SJSA1 (cell line): ENCODE data around the gene POU3F3. TPM values are rescaled to one million over a fixed set of nuclear protein-coding genes. Genes with fewer than 3 reads are reported as not detected.

ENCODE experiments used
- DNase-seq, 2 experiments: peaks; one replicate each; pipeline ENCODE4 v3.0.0-alpha.2; 2015 to 2020; ENCODE audit warnings: low spot score in 2 of 2, low read depth in 1 of 2
- H3K27ac ChIP-seq: fragments of 250-450 bp; sonication (Bioruptor Pico); 2 replicates; pipeline ENCODE4 v1.5.1; 2020; ENCODE audit warnings: mild to moderate bottlenecking, moderate library complexity
- H3K27me3 ChIP-seq: fragments of 250-450 bp; sonication (Bioruptor Pico); replicated peaks from 2 replicates; pipeline ENCODE4 v1.5.1; 2020; ENCODE audit warnings: mild to moderate bottlenecking, moderate library complexity
- H3K36me3 ChIP-seq: fragments of 250-450 bp; sonication (Bioruptor Pico); 2 replicates; pipeline ENCODE4 v1.5.1; 2020; ENCODE audit warnings: mild to moderate bottlenecking
- H3K4me1 ChIP-seq: fragments of 250-450 bp; sonication (Bioruptor Pico); replicated peaks from 2 replicates; pipeline ENCODE4 v1.6.1; 2021; ENCODE audit warnings: mild to moderate bottlenecking
- H3K4me3 ChIP-seq: fragments of 250-450 bp; sonication (Bioruptor Pico); 2 replicates; pipeline ENCODE4 v1.5.1; 2020; ENCODE audit warnings: mild to moderate bottlenecking
- H3K9me3 ChIP-seq: fragments of 250-450 bp; sonication (Bioruptor Pico); replicated peaks from 2 replicates; pipeline ENCODE4 v1.5.1; 2020; ENCODE audit warnings: mild to moderate bottlenecking
- total RNA-seq: library from RNA; depleted of rRNA; stranded (reverse); fragments of >200 nt; shearing (Covaris generic); gene quantifications from 2 replicates; pipeline ENCODE4 v1.2.3, GENCODE V29; 2014

The POU3F3 gene
- total RNA-seq, 1 experiment from 2014 or later, result 0.11 TPM

- Histone ChIP-seq H3K9me3 (no peaks in the 10 kb centered on the region), H3K4me3 (no peak overlapping the region), H3K36me3 (no peaks in the 10 kb centered on the region), H3K4me1 (no peaks in the 10 kb centered on the region), H3K27ac (no peak overlapping the region), H3K27me3 (peaks cover 42% of the 10 kb centered on the region)
- no peak for DNase-seq
Measured at GRCh38 chr2:104861351-104862057, 7.6 kb downstream of the POU3F3 start.

GRCh38 chr2:104862058-104862941, 8.4 kb downstream of the POU3F3 start:
- Histone ChIP-seq H3K4me1 (no peaks in the 10 kb centered on the region), H3K27ac (no peak overlapping the region), H3K4me3 (no peak overlapping the region), H3K9me3 (no peaks in the 10 kb centered on the region), H3K27me3 (peaks cover 40% of the 10 kb centered on the region), H3K36me3 (no peaks in the 10 kb centered on the region)
- DNase-seq, result no peak

GRCh38 chr2:104863146-104863467, 9.2 kb downstream of the POU3F3 start:
- H3K4me3 ChIP-seq, result no peak overlapping the region
- no peaks in the 10 kb centered on the region for H3K9me3 ChIP-seq
- DNase-seq, result no peak
- peaks cover 40% of the 10 kb centered on the region for H3K27me3 ChIP-seq
- no peaks in the 10 kb centered on the region for H3K4me1 ChIP-seq
- H3K27ac ChIP-seq, result no peak overlapping the region
- H3K36me3 ChIP-seq, result no peaks in the 10 kb centered on the region

- Histone ChIP-seq H3K27me3 (peaks cover 34% of the 10 kb centered on the region), H3K9me3 (no peaks in the 10 kb centered on the region), H3K4me3 (no peak overlapping the region), H3K4me1 (no peaks in the 10 kb centered on the region), H3K36me3 (no peaks in the 10 kb centered on the region), H3K27ac (no peak overlapping the region)
- DNase-seq, result no peak
Measured at GRCh38 chr2:104863468-104864279, 9.8 kb downstream of the POU3F3 start.

GRCh38 chr2:104864280-104865095, 10.6 kb downstream of the POU3F3 start:
- H3K36me3 ChIP-seq, result no peaks in the 10 kb centered on the region
- H3K4me1 ChIP-seq, result no peaks in the 10 kb centered on the region
- no peaks in the 10 kb centered on the region for H3K9me3 ChIP-seq
- H3K4me3 ChIP-seq, result no peak overlapping the region
- no peak overlapping the region for H3K27ac ChIP-seq
- H3K27me3 ChIP-seq, result peaks cover 28% of the 10 kb centered on the region
- DNase-seq, result no peak

- no peak overlapping the region for H3K27ac ChIP-seq
- no peak for DNase-seq
- peaks cover 24% of the 10 kb centered on the region for H3K27me3 ChIP-seq
- no peaks in the 10 kb centered on the region for H3K9me3 ChIP-seq
- no peaks in the 10 kb centered on the region for H3K36me3 ChIP-seq
- no peak overlapping the region for H3K4me3 ChIP-seq
- no peaks in the 10 kb centered on the region for H3K4me1 ChIP-seq
Measured at GRCh38 chr2:104865096-104865470, 11.2 kb downstream of the POU3F3 start.

- H3K9me3 ChIP-seq, result no peaks in the 10 kb centered on the region
- no peak overlapping the region for H3K4me3 ChIP-seq
- no peak for DNase-seq
- H3K4me1 ChIP-seq, result no peaks in the 10 kb centered on the region
- H3K27ac ChIP-seq, result no peak overlapping the region
- H3K27me3 ChIP-seq, result peaks cover 26% of the 10 kb centered on the region
- H3K36me3 ChIP-seq, result no peaks in the 10 kb centered on the region
Measured at GRCh38 chr2:104866122-104866864, 12.4 kb downstream of the POU3F3 start.

GRCh38 chr2:104866883-104867812, 13.2 kb downstream of the POU3F3 start:
- H3K27me3 ChIP-seq, result peaks cover 26% of the 10 kb centered on the region

GRCh38 chr2:104867813-104868504, 14.0 kb downstream of the POU3F3 start:
- no peaks in the 10 kb centered on the region for H3K4me1 ChIP-seq
- H3K4me3 ChIP-seq, result no peak overlapping the region
- DNase-seq, result no peak
- peaks cover 31% of the 10 kb centered on the region for H3K27me3 ChIP-seq
- H3K9me3 ChIP-seq, result no peaks in the 10 kb centered on the region
- H3K27ac ChIP-seq, result no peak overlapping the region
- no peaks in the 10 kb centered on the region for H3K36me3 ChIP-seq

More at GRCh38 chr2:104866883-104867812, 13.2 kb downstream of the POU3F3 start:
- Histone ChIP-seq H3K27ac (no peak overlapping the region), H3K36me3 (no peaks in the 10 kb centered on the region), H3K4me3 (no peak overlapping the region), H3K4me1 (no peaks in the 10 kb centered on the region), H3K9me3 (no peaks in the 10 kb centered on the region)
- DNase-seq, result no peak

GRCh38 chr2:104868505-104868866, 14.6 kb downstream of the POU3F3 start:
- Histone ChIP-seq H3K36me3 (no peaks in the 10 kb centered on the region), H3K27ac (no peak overlapping the region), H3K27me3 (peaks cover 35% of the 10 kb centered on the region), H3K4me3 (no peak overlapping the region), H3K4me1 (peaks cover 2% of the 10 kb centered on the region; the same call in 1 of the 2 replicates), H3K9me3 (no peaks in the 10 kb centered on the region)
- no peak for DNase-seq

GRCh38 chr2:104870100-104870975, 16.4 kb downstream of the POU3F3 start:
- no peak overlapping the region for H3K4me3 ChIP-seq
- no peaks in the 10 kb centered on the region for H3K9me3 ChIP-seq
- peaks cover 2% of the 10 kb centered on the region; the same call in 1 of the 2 replicates for H3K4me1 ChIP-seq
- DNase-seq, result no peak
- H3K27ac ChIP-seq, result no peak overlapping the region
- H3K36me3 ChIP-seq, result no peaks in the 10 kb centered on the region
- H3K27me3 ChIP-seq, result peaks cover 44% of the 10 kb centered on the region
